ENCODE results near the gene ZAP70.

The ZAP70 gene

GRCh38 chr2:97752342-97753334 lies 39.3 kb downstream of the ZAP70 start:
- no peak for DNase-seq (ENCODE audit: low read depth)

- DNase-seq (ENCODE audit: low read depth), result no peak
Measured at GRCh38 chr2:97754690-97755346, 41.4 kb downstream of the ZAP70 start.

DNA sequence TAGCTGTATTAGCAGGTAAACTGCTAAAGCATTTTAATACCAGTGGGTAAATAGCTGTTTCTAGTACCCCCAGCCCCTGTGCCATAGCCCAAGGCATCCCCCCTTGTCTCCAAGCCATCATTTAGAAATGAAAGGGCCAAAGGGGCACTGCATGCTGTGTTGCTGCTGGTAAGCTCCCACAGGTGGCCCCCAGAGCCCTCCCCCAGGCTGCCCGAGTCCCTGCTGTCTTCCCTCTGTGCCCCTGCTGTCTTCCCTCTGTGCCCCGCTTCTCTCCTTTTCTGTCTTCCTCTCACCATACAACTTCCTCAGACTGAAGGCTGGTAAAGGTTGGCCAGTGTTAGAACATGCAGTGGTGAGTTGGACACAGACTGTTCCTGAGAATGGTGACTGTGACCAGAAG lies 42.1 kb downstream of the ZAP70 start:
- DNase-seq (ENCODE audit: low read depth), result no peak

- DNase-seq (ENCODE audit: low read depth), result no peak
Measured at GRCh38 chr2:97757062-97757461, 43.7 kb downstream of the ZAP70 start.

- no peak for DNase-seq (ENCODE audit: low read depth)
Measured at GRCh38 chr2:97758131-97758705, 44.8 kb downstream of the ZAP70 start.

DNA sequence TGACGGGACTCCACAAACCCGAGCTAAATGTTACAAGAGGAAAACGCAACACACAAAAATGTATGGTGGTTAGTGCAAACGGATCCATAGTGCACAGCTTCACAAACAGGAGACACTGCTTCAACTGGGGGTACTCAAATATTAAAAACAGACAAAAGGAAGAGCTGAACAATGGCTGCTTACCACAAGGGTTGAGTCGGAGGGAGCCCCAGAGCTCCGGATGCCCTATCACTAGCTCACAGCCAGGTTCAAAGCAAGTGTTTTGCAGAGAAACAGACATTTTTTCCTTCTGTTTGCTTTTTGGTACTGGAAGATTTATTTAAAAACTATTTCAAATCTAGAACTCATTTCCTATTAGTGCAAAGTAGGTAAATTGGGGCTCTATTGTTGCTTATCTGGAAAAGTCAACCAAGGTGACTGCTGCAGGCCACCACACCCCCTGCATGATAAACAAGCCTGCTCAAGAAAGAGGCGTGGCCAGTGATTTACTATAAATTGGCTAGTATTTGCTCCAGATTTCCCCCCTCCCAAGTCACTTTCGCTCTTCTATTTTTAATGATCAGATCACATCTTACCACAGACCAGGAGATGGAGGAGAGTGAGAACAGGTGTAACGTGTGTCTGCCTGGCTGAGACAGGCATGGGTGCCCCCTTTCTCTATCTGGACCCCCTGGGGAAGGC lies 46.5 kb downstream of the ZAP70 start:
- DNase-seq (ENCODE audit: low read depth), result no peak

- no peak for DNase-seq (ENCODE audit: low read depth)
Measured at GRCh38 chr2:97760480-97761049, 47.2 kb downstream of the ZAP70 start.

DNA sequence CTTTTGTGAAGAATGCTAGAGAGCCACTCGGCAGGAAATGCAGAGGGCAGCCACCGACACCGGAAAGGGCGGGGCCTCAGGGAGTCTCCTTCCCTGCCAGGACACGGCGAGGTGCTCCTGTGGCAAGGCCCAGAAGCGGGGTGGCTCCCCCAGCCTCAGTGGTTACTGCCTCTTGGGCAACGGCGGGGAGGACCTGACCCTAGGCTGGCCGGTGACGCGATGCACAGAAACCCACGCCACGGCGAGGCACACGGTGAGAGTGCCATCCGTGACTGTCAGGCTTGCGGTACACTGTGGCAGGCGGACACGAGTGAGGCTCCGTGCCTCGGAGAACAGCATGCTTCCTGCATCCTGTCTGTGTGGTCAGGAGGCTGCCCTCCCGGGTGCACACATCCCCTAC lies 47.8 kb downstream of the ZAP70 start:
- no peak for DNase-seq (ENCODE audit: low read depth)

GRCh38 chr2:97763176-97763845 lies 49.9 kb downstream of the ZAP70 start:
- no peak for DNase-seq (ENCODE audit: low read depth)

- DNase-seq (ENCODE audit: low read depth), result no peak
Measured at GRCh38 chr2:97764559-97765263, 51.3 kb downstream of the ZAP70 start.

DNA sequence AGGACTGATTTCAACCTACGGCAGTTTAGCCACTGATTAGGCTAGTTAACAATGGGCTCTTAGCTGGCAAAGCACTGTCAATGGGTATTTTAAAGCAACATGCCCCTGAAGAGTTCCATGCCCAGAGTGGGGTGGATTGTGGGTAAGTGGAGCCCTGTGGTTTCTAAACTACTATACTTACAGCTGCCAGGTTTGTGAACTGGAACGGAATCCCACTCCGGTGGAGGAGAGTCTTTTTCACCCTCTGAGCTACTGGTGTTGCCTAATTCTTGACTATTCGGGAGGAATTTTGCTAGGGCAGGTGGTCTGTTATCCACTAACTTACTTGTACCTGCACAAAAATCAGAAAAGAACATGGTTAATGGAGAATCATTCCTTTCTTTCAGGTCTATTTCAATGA lies 52.6 kb downstream of the ZAP70 start:
- no peak for DNase-seq (ENCODE audit: low read depth)

- no peak for DNase-seq (ENCODE audit: low read depth)
Measured at GRCh38 chr2:97766567-97766966, 53.2 kb downstream of the ZAP70 start.

- DNase-seq (ENCODE audit: low read depth), result no peak
Measured at GRCh38 chr2:97769308-97769707, 55.9 kb downstream of the ZAP70 start.

DNA sequence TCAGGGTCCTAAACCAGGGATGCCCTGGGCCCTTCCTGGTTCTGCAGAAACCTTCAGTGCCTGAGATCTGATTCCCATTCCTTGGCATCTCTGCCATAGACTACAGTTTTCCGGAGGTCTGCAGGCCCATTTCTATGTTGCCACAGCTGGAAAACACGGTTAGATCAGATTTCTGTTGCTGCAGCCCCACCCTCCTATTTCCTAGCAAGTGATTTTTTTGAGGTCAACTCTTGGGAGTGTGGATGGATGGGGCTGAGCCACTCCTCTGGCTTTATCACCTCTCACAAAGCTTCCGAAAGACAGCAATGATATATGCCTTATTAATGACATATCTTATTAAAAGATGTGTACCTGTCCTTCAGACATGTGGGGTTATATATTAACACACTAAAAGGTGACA lies 56.3 kb downstream of the ZAP70 start:
- no peak for DNase-seq (ENCODE audit: low read depth)

- DNase-seq (ENCODE audit: low read depth), result no peak
Measured at GRCh38 chr2:97770445-97770844, 57.1 kb downstream of the ZAP70 start.

GRCh38 chr2:97774425-97774824 lies 61.0 kb downstream of the ZAP70 start:
- DNase-seq (ENCODE audit: low read depth), result no peak

GRCh38 chr2:97775074-97775473 lies 61.7 kb downstream of the ZAP70 start:
- DNase-seq (ENCODE audit: low read depth), result no peak

DNA sequence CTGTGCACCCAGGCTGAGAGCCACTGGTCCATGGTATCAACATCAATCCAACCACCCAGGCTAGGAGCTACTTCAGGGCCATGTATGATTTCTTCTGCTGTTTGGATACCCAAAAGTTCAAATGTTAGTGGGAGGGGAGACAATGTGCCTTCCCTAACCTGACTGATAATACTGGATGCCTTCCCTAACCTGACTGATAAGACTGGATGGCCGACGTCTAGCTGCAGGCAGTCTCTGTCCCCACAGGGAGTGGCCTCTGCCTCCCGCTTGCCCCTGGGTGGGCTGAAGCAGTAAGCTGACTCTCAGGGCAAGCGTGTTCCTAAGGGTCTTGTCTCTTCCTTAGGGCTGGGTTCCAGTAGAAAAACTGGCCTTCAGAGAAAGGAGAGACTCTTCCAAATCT lies 65.8 kb downstream of the ZAP70 start:
- DNase-seq (ENCODE audit: low read depth), result no peak

GRCh38 chr2:97781981-97782380 lies 68.6 kb downstream of the ZAP70 start:
- DNase-seq (ENCODE audit: low read depth), result no peak

- DNase-seq (ENCODE audit: low read depth), result no peak
Measured at GRCh38 chr2:97784953-97785352, 71.6 kb downstream of the ZAP70 start.

GRCh38 chr2:97785818-97786217 lies 72.4 kb downstream of the ZAP70 start:
- DNase-seq (ENCODE audit: low read depth), result no peak
